Coronary artery (tissue), 2 donors: ENCODE results near the gene OSTF1.

Experiments used
- DNase-seq: peaks from one replicate; pipeline ENCODE4 v3.0.0-alpha.2; 2017; ENCODE audit warnings: low spot score
- H3K27ac ChIP-seq, 2 donors: fragments of 200-600 bp; sonication (generic); one replicate each; pipeline ENCODE4 v1.5.1; 2016 to 2019
- H3K4me3 ChIP-seq: fragments of 200-600 bp; sonication (generic); 2 replicates; pipeline ENCODE4 v1.5.1; 2016; ENCODE audit warnings: mild to moderate bottlenecking, moderate library complexity
- CTCF ChIP-seq: fragments of 200-600 bp; sonication (generic); IDR thresholded peaks from one replicate; pipeline ENCODE4 v1.5.1; 2019; ENCODE audit warnings: antibody characterized with exemption

The OSTF1 gene

GRCh38 chr9:75065510-75065909, 22.8 kb upstream of the OSTF1 start:
- no peak for TF ChIP-seq CTCF
- DNase-seq: no peak
- no peak overlapping the region for H3K27ac ChIP-seq
- no peak overlapping the region for H3K4me3 ChIP-seq

GRCh38 chr9:75067894-75068293, 20.4 kb upstream of the OSTF1 start:
- Histone ChIP-seq H3K27ac (no peak overlapping the region), H3K4me3 (no peak overlapping the region)
- no peak for TF ChIP-seq CTCF
- DNase-seq: no peak

- no peak for TF ChIP-seq CTCF
- no peak overlapping the region for H3K27ac ChIP-seq
Observed at GRCh38 chr9:75069171-75069570, 19.1 kb upstream of the OSTF1 start.

GRCh38 chr9:75071530-75072122, 16.7 kb upstream of the OSTF1 start:
- Histone ChIP-seq H3K4me3 (no peak overlapping the region), H3K27ac (no peak overlapping the region)
- TF ChIP-seq CTCF: no peak
- no peak for DNase-seq

More at GRCh38 chr9:75069171-75069570, 19.1 kb upstream of the OSTF1 start:
- H3K4me3 ChIP-seq: no peak overlapping the region
- DNase-seq: no peak

GRCh38 chr9:75072895-75073294, 15.4 kb upstream of the OSTF1 start:
- no peak overlapping the region for H3K4me3 ChIP-seq
- no peak for TF ChIP-seq CTCF
- no peak overlapping the region for H3K27ac ChIP-seq
- no peak for DNase-seq

GRCh38 chr9:75081632-75082031, 6.7 kb upstream of the OSTF1 start:
- no peak for DNase-seq
- H3K4me3 ChIP-seq: no peak overlapping the region
- no peak overlapping the region for H3K27ac ChIP-seq
- no peak for TF ChIP-seq CTCF

GRCh38 chr9:75083188-75083970, 4.9 kb upstream of the OSTF1 start:
- DNase-seq: no peak
- Histone ChIP-seq H3K4me3 (no peak overlapping the region), H3K27ac (no peak overlapping the region)
- no peak for TF ChIP-seq CTCF
